HG03045 (cell line): ENCODE measurements around the gene MPDZ.
"Not testable (repeated sequence)": the region's sequence is repeated elsewhere in the genome, so short reads cannot be mapped to it uniquely, and the experiment has no call there.

Experiments used
- ATAC-seq: cut with Tn5 transposase; IDR thresholded peaks from one replicate; pipeline ENCODE4 v1.9.1; 2021; ENCODE audit warnings: mild to moderate bottlenecking, moderate library complexity; ENCODE audit not compliant: unreplicated experiment

Gene MPDZ

GRCh38 chr9:13266167-13266566 lies 13.3 kb downstream of the MPDZ start:
- no peak for ATAC-seq

DNA sequence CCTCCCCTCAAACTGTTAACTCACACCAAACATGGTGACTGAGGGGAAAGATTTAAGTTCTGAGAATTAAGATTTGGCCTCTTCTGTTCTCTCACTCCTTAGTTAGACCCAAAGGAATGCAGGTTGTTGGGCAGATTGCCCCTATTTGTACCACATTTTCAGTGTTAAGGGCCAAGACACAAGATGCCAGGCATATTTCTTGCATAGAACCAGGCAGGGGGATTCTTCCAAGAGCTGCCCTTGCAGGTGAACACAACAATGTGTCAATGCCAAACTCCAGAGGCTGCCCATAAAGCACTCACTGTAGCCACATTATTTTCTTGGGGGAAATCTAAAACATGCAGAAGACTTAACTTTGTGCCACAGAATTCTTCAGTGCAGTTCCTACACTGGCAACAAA lies 14.7 kb downstream of the MPDZ start:
- no peak for ATAC-seq

DNA sequence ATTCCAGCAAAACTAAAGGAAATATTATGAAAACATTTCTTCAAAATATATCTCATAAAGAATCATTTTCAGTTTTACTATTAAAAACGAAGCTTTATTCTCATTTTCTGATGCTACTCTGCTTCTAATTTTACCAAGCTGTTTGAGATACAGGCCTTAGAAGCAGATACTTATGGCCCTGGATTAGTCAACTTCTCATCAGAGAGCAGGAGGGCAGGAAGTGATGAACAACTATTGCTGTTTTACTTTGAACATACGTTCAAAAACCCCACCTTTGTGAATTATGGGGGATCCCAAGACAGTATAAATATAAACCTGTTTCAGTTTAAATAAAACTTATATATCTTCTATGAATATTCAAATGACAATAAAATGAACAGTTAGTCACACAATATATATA lies 16.0 kb downstream of the MPDZ start:
- no peak for ATAC-seq

DNA sequence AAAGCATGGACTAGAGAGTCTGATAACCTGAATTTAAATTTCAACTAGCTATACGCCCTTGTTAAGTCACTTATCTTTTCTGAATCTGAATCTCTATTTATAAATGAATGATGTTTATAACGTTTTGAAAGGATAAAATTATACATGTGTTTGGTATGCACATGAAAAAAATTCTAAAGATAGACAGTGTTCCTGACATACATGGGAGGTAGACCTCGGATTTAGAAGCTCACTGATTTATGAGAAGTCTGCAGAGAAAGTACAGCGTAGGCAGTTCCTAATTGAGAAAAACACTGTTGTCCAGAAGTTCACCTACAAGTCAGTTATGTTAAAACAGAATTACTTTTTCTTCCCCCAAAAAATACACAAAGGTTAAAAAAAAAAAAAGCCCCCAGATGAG lies 26.6 kb downstream of the MPDZ start:
- ATAC-seq = no peak

DNA sequence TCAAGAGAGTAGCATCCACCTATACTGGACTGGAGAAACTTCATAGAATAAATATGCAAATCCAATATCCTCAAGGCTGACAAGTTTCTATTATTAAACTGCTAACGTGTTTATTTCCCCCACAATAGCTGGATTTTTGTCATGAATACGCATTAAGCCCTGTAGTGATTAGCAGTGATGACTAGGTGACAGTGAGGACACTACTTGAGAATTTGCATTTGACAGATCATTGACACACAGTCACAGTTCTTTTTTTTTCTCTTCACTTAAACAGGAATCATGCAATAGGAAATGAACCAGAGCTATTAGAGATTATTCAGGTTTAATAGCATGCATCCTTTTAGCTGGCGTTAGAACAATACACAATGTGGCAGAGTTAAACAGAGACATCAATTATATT lies 35.3 kb downstream of the MPDZ start:
- no peak for ATAC-seq

DNA sequence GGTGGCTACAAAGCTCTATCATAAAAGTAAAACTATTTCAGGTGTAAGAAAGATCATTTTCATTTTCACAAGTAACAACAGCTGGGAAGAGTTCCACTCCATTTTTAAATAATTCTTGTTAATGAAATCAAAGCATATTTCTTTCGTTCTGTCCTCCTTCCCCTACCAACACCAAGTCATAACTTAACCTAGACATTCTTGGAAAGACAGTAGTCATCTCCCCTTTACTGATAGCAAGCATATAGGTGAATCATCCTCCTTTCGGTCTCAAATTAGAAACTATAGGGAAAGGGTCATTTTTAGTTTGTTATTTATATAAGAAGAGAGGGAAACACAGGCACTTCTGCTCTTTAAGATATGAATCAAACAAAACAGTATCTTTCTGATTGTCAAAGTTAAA lies 38.2 kb downstream of the MPDZ start:
- no peak for ATAC-seq

DNA sequence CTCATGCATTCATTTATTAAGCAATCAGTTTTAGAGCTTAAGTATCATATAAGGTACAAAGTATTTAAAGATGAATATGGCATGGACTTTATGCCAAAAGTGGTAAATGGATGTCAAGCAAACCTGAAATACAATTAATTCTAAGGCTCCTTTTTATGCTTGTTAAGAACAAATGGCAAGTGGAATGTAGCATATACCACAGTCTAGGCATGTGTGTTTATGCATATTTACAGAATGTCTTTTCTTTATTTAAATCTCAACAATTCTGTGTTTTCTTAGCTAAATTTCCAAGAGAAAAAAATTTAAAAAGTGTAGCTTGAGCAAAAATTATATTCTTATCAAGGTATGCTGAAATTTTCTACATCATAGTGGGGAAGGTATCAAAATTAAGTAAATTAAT lies 39.8 kb downstream of the MPDZ start:
- no peak for ATAC-seq

- no peak for ATAC-seq
These were observed 40.3 kb downstream of the MPDZ start for GRCh38 chr9:13239208-13239607.

- no peak for ATAC-seq
These were observed 44.6 kb downstream of the MPDZ start for GRCh38 chr9:13234932-13235331.

GRCh38 chr9:13228431-13228830 lies 51.1 kb downstream of the MPDZ start:
- ATAC-seq = no peak

GRCh38 chr9:13224366-13224765 lies 55.1 kb downstream of the MPDZ start:
- ATAC-seq = no peak

- ATAC-seq = not testable (repeated sequence)
These were observed 56.8 kb downstream of the MPDZ start for GRCh38 chr9:13222733-13223132.

- no peak for ATAC-seq
These were observed 57.8 kb downstream of the MPDZ start for GRCh38 chr9:13221741-13222140.

GRCh38 chr9:13220837-13221236 lies 58.7 kb downstream of the MPDZ start:
- ATAC-seq = no peak

DNA sequence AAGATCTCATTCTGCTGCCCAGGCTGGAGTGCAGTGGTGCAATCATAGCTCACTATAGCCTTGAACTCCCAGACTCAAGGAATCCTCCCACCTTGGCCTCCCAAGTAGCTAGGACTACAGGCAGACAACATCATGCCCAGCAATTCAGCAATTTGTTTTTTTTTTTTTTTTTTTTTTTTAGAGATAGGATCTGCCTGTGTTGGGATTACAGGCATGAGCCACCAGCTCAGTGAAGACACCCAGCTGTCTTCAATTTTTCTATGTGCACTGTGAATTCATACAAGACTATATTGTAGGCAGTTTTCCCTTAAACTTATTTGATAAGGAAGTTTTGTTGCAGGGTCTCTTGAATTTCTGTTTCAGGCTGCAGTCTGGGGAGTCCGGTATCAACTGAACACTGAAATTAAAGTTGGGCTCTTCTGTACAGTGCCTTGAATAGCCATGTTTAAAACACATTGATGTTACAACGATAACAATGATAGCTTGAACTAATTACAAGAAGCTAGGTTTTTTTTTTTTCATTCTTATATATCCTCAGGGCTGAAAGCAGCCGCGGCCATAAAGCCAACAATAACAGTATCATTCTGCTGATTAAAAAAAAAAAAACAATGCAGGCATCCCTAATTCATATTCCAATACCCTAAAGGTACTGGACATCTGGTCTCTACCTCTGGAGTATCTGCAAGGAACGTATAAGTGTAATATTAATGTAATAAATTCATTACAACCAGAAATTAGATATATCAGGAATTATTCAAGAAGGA lies 63.5 kb downstream of the MPDZ start:
- ATAC-seq = no peak

- no peak for ATAC-seq
These were observed 65.5 kb downstream of the MPDZ start for GRCh38 chr9:13213998-13214397.

DNA sequence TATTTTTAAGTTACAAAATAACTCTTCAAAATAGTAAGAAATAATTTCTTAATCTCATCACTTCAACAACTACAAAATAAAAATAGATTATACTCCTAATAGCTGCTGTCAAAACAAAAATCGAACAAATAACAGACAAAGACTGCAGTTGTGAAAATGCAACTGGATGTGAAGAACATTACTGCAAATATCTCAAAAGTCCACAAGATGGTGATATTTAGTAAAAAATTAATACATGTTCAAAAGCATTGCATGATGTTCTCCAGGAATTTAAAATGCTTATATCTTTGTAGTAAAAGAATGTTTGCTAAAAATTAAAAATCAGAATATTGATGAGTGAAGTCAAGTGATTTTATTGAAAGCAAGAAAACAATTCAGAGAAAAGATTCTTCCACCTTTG lies 66.2 kb downstream of the MPDZ start:
- no peak for ATAC-seq

DNA sequence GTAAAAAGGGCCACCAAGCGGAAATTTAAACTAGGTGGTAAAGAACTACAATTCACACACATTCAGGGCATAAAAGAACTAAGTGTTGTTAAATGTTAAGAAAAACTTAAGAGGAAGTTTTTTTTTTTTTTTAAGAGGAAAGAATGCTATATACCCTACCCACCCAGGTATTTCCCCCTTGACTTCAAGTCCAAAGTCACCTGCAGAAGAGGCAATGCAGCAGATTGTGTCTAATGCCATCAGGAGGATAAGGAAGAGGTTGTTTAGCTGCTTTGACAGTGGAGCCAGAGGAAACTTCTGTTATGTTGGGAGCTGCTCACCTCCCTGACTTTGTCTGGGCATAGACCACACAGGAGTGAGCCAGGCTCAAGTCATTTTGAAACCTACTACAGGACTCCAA lies 69.2 kb downstream of the MPDZ start:
- ATAC-seq = no peak

- no peak for ATAC-seq
These were observed 70.0 kb downstream of the MPDZ start for GRCh38 chr9:13209498-13209897.

GRCh38 chr9:13205824-13206223 lies 73.7 kb downstream of the MPDZ start:
- no peak for ATAC-seq

DNA sequence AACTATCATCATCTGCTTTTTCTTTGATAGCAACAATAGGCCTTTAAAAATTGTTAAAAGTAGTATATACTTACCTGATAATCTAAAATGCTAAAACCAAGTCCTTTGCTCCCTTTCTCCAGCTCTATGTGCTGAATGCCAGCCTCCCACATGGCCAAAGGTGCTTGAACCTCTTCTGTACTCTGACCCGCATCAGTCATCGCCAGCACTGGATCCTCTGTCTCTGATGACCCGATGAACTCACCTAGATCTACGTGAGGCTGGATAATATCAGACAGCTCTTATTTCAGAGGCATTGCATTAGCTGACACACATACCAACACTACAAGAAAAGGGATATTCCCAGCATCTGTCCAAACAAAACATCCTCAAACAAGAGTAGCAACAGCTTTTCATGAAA lies 89.5 kb downstream of the MPDZ start:
- ATAC-seq = no peak

GRCh38 chr9:13189362-13189761 lies 90.1 kb downstream of the MPDZ start:
- ATAC-seq = no peak

DNA sequence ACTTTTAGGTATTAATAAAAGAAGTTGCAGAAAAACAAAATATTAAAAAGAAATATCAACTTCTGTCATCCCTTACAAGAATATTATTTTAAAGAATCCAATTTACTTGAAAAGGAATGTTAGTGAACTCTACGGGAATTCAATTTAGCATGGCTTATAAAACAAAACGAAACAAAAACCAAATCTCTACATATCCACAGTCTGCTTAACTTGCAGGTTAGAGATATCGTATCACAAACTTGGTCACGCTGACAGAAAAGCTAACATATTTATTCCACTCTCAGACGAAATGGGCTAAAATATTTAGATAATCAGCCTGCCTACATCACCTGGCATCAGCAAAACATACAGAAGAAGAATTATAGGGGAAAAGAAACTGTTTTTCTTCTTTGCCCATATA lies 92.7 kb downstream of the MPDZ start:
- no peak for ATAC-seq
